H1 (cell line): ENCODE results near the gene ECEL1.

Experiments used
- E2F6 ChIP-seq: IDR thresholded peaks from 2 replicates; pipeline ENCODE4 v1.6.1; 2012; ENCODE audit warnings: inconsistent platforms
- EP300 ChIP-seq, 2 experiments: IDR thresholded peaks; 1 replicate in 1 of 2; 2 replicates in 1 of 2; pipeline ENCODE4 v1.6.1; 2011 to 2012; ENCODE audit warnings: low read depth in 2 of 2, low read length in 2 of 2, mild to moderate bottlenecking in 2 of 2, borderline replicate concordance in 1 of 2, inconsistent platforms in 1 of 2, moderate library complexity in 1 of 2
- PHF8 ChIP-seq: fragments of 200-600 bp; sonication (generic); conservative IDR thresholded peaks from 2 replicates; pipeline ENCODE4 v1.7.1; 2012; ENCODE audit warnings: low read depth, mild to moderate bottlenecking, inconsistent platforms, low read length, moderate library complexity
- POLR2AphosphoS5 ChIP-seq: IDR thresholded peaks from 2 replicates; pipeline ENCODE4 v1.6.1; 2011; ENCODE audit warnings: low read depth, low read length
- SP2 ChIP-seq: IDR thresholded peaks from 2 replicates; pipeline ENCODE4 v1.6.1; 2012; ENCODE audit warnings: mild to moderate bottlenecking, low read length, inconsistent platforms
- TF ChIP-seq, protein P1 (sequence below), 3 experiments: IDR thresholded peaks; 1 replicate in 2 of 3; 2 replicates in 1 of 3; pipeline versions ENCODE4 v1.5.1 to v1.6.1; 2011; ENCODE audit warnings: low read length in 3 of 3, mild to moderate bottlenecking in 3 of 3, inconsistent platforms in 2 of 3, low read depth in 1 of 3, moderate library complexity in 1 of 3; ENCODE audit not compliant: insufficient read depth in 1 of 3; ENCODE audit errors: control extremely low read depth in 1 of 3

GRCh38 chr2:232535761-232536530 is 48.3 kb upstream of the ECEL1 start:
- TF ChIP-seq, protein P1, sequence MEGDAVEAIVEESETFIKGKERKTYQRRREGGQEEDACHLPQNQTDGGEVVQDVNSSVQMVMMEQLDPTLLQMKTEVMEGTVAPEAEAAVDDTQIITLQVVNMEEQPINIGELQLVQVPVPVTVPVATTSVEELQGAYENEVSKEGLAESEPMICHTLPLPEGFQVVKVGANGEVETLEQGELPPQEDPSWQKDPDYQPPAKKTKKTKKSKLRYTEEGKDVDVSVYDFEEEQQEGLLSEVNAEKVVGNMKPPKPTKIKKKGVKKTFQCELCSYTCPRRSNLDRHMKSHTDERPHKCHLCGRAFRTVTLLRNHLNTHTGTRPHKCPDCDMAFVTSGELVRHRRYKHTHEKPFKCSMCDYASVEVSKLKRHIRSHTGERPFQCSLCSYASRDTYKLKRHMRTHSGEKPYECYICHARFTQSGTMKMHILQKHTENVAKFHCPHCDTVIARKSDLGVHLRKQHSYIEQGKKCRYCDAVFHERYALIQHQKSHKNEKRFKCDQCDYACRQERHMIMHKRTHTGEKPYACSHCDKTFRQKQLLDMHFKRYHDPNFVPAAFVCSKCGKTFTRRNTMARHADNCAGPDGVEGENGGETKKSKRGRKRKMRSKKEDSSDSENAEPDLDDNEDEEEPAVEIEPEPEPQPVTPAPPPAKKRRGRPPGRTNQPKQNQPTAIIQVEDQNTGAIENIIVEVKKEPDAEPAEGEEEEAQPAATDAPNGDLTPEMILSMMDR (IDR thresholded peaks at IDR 0.05; ENCODE audit: control extremely low read depth in 1 of 3, insufficient read depth in 1 of 3, low read depth in 1 of 3, low read length in 3 of 3): no peak
- TF ChIP-seq EP300 (IDR thresholded peaks at IDR 0.05; ENCODE audit: borderline replicate concordance in 1 of 2, low read depth in 2 of 2, low read length in 2 of 2) (no peak), POLR2AphosphoS5 (no peak), E2F6 (no peak), PHF8 (no peak), SP2 (no peak)
